Activated naive CD4-positive, alpha-beta T cell treated with anti-CD3 and anti-CD28 coated beads, Interleukin-2, amount 50 U/mL, for 24 hours (primary cell): ENCODE measurements around the gene NFXL1.
"Not testable (repeated sequence)": the region's sequence is repeated elsewhere in the genome, so short reads cannot be mapped to it uniquely, and the experiment has no call there.

Source experiments
- H3K27ac Mint-ChIP-seq: one replicate; pipeline ENCODE4 v1.8.0; 2021; ENCODE audit warnings: mild to moderate bottlenecking, mixed read lengths
- H3K27me3 Mint-ChIP-seq: one replicate; pipeline ENCODE4 v1.8.0; 2021; ENCODE audit warnings: mixed read lengths
- H3K36me3 Mint-ChIP-seq: one replicate; pipeline ENCODE4 v1.8.0; 2021; ENCODE audit warnings: mixed read lengths
- H3K4me1 Mint-ChIP-seq: one replicate; pipeline ENCODE4 v1.8.0; 2021; ENCODE audit warnings: mixed read lengths
- H3K4me3 Mint-ChIP-seq: one replicate; pipeline ENCODE4 v1.8.0; 2021; ENCODE audit warnings: mild to moderate bottlenecking, mixed read lengths
- H3K9me3 Mint-ChIP-seq: one replicate; pipeline ENCODE4 v1.8.0; 2021; ENCODE audit warnings: mixed read lengths

The NFXL1 gene

GRCh38 chr4:47914220-47914925 lies at the start of gene NFXL1:
Gene NFXL1, minus strand, starts transcription at chr4:47914583. Its CDS starts 380 bp downstream, at chr4:47914203.
- no peaks in the 10 kb centered on the region for H3K27me3 Mint-ChIP-seq
- peak within 1 kb of the TSS; percentile 96 for H3K4me3 Mint-ChIP-seq
- H3K27ac Mint-ChIP-seq: peak within 1 kb of the TSS; percentile 95
- H3K4me1 Mint-ChIP-seq: peaks cover 29% of the 10 kb centered on the region
- H3K9me3 Mint-ChIP-seq: no peaks in the 10 kb centered on the region
- peaks cover 7% of the 10 kb centered on the region for H3K36me3 Mint-ChIP-seq

DNA sequence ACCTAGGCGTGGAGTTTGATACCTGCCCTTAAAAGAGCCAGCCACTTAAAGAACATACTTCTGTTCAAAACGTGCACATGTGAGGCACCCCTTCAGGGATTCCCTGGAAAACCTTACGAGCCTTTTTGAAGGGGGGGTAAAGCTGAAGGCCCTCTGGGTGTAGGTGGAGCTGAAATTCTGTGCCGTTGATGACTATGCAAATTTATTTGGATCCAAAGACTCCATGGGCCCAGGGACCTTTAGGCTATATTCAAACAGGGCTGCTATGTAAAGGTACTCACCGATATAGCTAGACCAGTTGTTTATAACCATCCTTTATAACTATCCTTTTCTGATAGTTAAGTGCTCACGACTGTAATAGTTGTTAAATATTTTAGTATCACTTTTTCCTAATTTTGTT lies 40.3 kb upstream of the NFXL1 start:
- peaks cover 1% of the 10 kb centered on the region for H3K27me3 Mint-ChIP-seq
- H3K36me3 Mint-ChIP-seq: no peaks in the 10 kb centered on the region
- no peak overlapping the region for H3K27ac Mint-ChIP-seq
- no peaks in the 10 kb centered on the region for H3K4me1 Mint-ChIP-seq
- H3K4me3 Mint-ChIP-seq: no peak overlapping the region
- no peaks in the 10 kb centered on the region for H3K9me3 Mint-ChIP-seq

DNA sequence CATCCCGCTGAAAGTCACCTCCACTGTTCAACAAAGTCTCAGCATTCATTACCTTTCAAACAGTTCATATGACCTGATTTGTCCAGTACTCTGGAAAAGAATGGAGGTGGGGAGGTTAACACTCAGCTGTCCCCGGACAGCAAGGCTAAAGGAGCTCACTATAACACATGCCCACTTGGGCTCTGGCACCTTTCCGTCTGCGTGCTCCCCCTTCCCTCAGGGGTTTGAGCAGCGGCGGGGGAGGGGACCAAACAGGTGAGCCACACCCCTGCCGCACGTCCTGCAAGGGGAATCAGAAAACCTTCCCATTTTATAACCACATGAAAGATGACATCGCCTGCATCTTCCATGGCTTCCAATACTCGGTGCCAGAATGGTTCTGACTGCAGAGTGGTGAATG lies 39.9 kb upstream of the NFXL1 start:
- no peaks in the 10 kb centered on the region for H3K9me3 Mint-ChIP-seq
- H3K4me3 Mint-ChIP-seq: no peak overlapping the region
- no peak overlapping the region for H3K27ac Mint-ChIP-seq
- H3K27me3 Mint-ChIP-seq: peaks cover 1% of the 10 kb centered on the region
- H3K4me1 Mint-ChIP-seq: no peaks in the 10 kb centered on the region
- peaks cover 1% of the 10 kb centered on the region for H3K36me3 Mint-ChIP-seq

DNA sequence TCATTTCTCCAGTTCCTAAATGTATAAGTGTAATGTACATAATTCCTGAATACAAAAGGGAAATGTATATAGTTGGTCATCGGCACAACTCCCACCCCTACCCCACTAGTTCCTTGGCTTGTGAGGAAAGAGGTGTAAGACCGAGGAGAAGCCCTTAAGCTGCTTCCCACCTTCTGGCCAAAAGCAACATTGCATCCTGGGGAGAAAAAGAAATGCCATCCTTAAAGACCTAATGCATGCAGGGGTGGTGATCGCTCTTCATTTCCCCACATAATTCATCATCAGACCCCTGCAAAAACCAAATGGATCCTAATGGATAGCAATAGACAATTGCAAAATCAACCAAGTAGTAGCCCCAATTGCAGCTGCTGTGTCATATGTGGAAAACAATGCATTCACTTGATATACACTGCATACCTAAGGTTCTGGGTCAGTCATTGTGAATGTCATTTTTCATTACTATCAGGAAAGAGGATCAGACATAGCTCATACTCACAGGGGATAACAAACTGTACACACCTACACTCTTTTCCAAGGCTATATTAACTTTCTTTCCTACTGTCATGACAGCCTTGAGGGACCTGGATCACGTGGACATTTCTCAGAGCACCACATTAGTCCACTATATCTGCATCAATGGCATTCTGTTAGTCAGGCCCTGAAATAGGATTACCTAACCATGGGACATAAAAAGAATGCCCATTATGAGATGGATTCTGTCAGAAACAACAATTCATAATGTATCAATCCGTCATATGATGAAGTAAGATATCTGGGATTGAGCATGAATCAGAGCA lies 31.7 kb upstream of the NFXL1 start:
- Mint-ChIP-seq H3K9me3 (no peaks in the 10 kb centered on the region), H3K27me3 (peaks cover 3% of the 10 kb centered on the region), H3K4me1 (no peaks in the 10 kb centered on the region), H3K36me3 (peaks cover 1% of the 10 kb centered on the region), H3K4me3 (no peak overlapping the region), H3K27ac (no peak overlapping the region)

- H3K4me1 Mint-ChIP-seq: no peaks in the 10 kb centered on the region
These were observed 27.9 kb upstream of the NFXL1 start for GRCh38 chr4:47942081-47942819.

DNA sequence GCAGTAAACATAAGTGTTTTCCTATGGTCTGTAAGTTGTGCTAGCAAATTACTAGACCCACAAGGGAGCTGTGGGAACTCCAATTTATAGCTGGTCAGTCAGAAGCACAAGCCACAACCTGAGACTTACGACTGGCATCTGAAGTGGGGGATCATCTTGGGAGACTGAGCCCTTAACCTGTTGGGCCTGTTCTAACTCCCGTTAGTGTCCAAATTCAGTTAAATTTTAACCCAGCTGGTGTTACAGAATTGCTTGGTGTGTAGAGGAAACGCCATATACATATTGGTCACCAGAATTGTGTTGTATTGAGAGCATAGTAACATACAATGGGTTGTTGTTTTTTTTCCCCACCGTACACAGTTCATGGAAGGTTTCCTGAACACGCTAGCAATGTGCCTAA lies 25.1 kb upstream of the NFXL1 start:
- Mint-ChIP-seq H3K27ac (no peak overlapping the region), H3K9me3 (no peaks in the 10 kb centered on the region), H3K4me1 (no peaks in the 10 kb centered on the region), H3K27me3 (no peaks in the 10 kb centered on the region), H3K36me3 (no peaks in the 10 kb centered on the region), H3K4me3 (no peak overlapping the region)

More at GRCh38 chr4:47942081-47942819, 27.9 kb upstream of the NFXL1 start:
- Mint-ChIP-seq H3K9me3 (no peaks in the 10 kb centered on the region), H3K36me3 (no peaks in the 10 kb centered on the region), H3K27ac (no peak overlapping the region), H3K4me3 (no peak overlapping the region), H3K27me3 (no peaks in the 10 kb centered on the region)

DNA sequence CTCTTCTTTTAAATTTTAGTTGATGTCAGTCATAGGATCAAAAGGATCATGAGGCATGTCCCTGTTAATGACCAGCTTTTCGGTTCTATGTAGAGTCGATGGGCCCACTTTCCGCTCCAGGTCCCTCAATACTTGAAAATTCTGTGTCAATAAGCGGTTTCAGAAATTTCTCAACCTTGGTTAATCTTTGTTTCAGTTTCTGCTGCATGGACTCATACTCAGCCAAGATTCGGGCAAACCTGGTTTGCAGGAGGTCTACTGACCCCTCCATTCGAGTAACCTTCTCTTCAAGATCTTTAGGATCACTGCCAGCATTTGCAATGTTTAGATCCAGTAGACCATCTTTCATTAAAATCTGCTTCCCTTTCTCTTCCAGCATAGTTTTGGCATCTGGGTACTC lies 22.0 kb upstream of the NFXL1 start:
- H3K27ac Mint-ChIP-seq: no peak overlapping the region
- no peaks in the 10 kb centered on the region for H3K4me1 Mint-ChIP-seq
- H3K36me3 Mint-ChIP-seq: no peaks in the 10 kb centered on the region
- no peak overlapping the region for H3K4me3 Mint-ChIP-seq
- H3K9me3 Mint-ChIP-seq: no peaks in the 10 kb centered on the region
- H3K27me3 Mint-ChIP-seq: no peaks in the 10 kb centered on the region

DNA sequence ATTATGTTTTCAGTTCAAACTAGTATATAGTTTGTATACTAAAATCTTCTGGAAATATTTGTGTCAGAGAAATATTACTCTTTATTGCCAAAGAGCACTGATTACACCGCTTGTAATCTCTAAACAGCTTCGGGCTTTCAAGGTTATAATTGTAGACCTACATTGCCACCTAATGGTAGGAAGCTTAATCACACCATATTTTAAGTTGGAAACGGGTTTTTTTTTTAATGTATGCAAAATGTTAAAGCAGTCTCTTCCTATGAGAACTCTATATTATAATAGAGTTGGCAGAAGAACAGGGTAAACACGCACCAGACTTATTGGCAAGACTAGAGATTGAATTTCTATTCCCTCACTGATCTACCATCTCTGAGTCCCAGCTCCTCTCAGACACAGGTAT lies 19.5 kb upstream of the NFXL1 start:
- H3K27ac Mint-ChIP-seq: no peak overlapping the region

GRCh38 chr4:47930971-47931804 lies 16.8 kb upstream of the NFXL1 start:
- H3K27ac Mint-ChIP-seq: no peak overlapping the region
- H3K27me3 Mint-ChIP-seq: peaks cover 3% of the 10 kb centered on the region
- H3K4me3 Mint-ChIP-seq: no peak overlapping the region
- peaks cover 8% of the 10 kb centered on the region for H3K4me1 Mint-ChIP-seq
- H3K9me3 Mint-ChIP-seq: no peaks in the 10 kb centered on the region
- H3K36me3 Mint-ChIP-seq: peaks cover 1% of the 10 kb centered on the region

More for the DNA sequence above, 19.5 kb upstream of the NFXL1 start:
- Mint-ChIP-seq H3K9me3 (no peaks in the 10 kb centered on the region), H3K27me3 (no peaks in the 10 kb centered on the region), H3K4me1 (no peaks in the 10 kb centered on the region), H3K36me3 (peaks cover 1% of the 10 kb centered on the region), H3K4me3 (no peak overlapping the region)

DNA sequence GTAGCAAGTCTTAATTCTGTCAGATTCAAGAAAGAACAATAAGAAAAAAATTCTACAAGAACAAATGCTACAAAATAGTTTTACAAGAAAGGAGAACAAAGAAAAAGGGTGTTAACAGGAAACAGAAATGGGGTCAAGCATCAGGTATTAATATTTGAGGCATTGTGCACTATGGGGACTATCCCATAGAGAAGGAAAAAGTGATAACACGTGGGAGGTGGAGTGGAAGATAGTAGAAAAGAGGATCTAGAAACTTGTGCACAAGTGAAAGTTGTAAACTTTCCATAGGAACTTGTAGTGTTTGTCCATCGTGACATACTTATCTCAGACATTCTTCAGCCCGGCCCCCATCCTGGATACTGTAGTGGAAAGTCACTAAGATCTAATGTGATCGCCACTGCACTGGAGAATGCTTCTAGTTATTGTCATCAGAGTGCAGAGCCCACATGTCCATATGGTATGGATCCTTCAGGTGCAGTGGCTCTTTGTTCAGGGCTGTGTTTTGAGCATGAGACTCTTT lies 15.4 kb upstream of the NFXL1 start:
- H3K27me3 Mint-ChIP-seq: peaks cover 5% of the 10 kb centered on the region
- H3K9me3 Mint-ChIP-seq: no peaks in the 10 kb centered on the region
- H3K36me3 Mint-ChIP-seq: peaks cover 1% of the 10 kb centered on the region
- H3K4me1 Mint-ChIP-seq: peaks cover 8% of the 10 kb centered on the region
- no peak overlapping the region for H3K27ac Mint-ChIP-seq
- no peak overlapping the region for H3K4me3 Mint-ChIP-seq

DNA sequence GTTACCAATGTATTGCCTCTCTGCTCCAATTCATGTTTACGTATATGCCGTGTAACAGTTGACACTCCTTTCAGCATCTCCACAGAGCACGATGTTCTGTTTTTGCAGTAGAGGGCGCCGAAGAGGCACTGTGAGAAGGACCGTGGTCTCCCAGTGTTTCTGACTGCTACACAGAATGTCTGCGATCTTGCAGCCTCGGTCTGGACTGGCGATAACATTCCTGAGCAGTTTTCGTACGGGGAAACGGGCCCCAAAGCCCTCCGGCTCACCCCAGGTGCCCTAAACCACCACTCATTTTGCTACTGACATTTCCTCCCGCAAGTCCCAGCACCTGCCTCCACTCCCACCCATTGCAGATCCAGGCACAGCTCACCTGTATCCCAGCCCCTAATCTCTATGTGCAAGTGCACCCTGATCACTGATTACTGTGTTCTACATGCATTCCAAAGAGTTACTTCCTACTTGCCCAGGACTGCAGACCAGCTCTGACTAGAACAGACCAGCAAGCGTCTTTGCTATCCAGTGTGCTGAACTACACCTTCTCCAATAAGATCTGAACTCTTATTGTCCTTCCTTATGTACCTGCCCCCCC lies 12.4 kb upstream of the NFXL1 start:
- peaks cover 1% of the 10 kb centered on the region for H3K36me3 Mint-ChIP-seq
- peaks cover 5% of the 10 kb centered on the region for H3K27me3 Mint-ChIP-seq
- no peak overlapping the region for H3K27ac Mint-ChIP-seq
- H3K4me1 Mint-ChIP-seq: peaks cover 8% of the 10 kb centered on the region
- H3K9me3 Mint-ChIP-seq: no peaks in the 10 kb centered on the region
- peak overlapping the region; percentile 42 for H3K4me3 Mint-ChIP-seq

GRCh38 chr4:47923261-47923608 lies 8.9 kb upstream of the NFXL1 start:
- not testable (repeated sequence) for H3K9me3 Mint-ChIP-seq, H3K4me1 Mint-ChIP-seq, H3K4me3 Mint-ChIP-seq, H3K36me3 Mint-ChIP-seq, H3K27ac Mint-ChIP-seq, H3K27me3 Mint-ChIP-seq

GRCh38 chr4:47922436-47923260 lies 8.3 kb upstream of the NFXL1 start:
- H3K36me3 Mint-ChIP-seq, H3K27ac Mint-ChIP-seq: not testable (repeated sequence)

GRCh38 chr4:47917163-47917562 lies 2.8 kb upstream of the NFXL1 start:
- H3K27me3 Mint-ChIP-seq, H3K4me3 Mint-ChIP-seq, H3K27ac Mint-ChIP-seq, H3K9me3 Mint-ChIP-seq, H3K36me3 Mint-ChIP-seq: not testable (repeated sequence)
- H3K4me1 Mint-ChIP-seq: peaks cover 21% of the 10 kb centered on the region

More at GRCh38 chr4:47922436-47923260, 8.3 kb upstream of the NFXL1 start:
- H3K4me1 Mint-ChIP-seq, H3K9me3 Mint-ChIP-seq, H3K4me3 Mint-ChIP-seq, H3K27me3 Mint-ChIP-seq: not testable (repeated sequence)
